ENCODE measurements around the gene OPCML.

DNA sequence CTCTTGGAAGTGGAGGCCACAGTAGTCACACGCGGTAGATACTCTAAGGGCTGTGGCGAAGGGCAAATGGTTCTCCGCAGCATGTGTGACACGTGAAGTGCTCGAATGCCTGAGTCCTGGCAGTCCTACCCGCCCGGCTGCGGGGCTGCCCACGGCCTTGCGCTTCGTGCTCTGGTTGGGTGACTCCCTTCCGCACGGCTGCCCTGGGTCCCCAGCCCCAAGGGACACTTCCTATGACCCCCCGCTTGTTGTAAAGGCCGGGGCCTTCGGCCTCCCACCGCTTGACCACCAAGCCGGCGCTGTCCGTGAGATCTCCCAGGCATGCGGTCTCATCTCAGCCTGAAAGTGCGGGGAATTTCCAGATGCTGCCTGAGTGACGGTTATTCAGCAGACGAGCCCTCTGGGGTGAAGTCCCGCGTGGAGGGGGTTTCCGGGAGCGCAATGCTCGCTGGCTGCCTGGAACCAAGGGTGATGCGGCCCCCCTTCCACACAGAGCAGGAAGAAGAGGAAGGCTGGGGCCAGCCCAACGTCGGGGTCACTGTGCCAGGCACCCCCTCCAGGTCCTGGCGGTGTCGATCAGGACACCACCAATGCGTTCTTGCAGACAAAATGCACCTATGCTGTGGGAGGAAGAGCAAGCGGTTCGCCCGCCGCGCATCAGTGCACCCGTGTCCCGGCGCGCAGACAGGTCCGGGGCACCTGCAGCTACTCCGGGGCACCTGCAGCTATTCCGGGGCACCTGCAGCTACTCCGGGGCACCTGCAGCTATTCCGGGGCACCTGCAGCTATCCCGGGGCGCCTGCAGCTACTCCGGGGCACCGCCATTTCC lies 171.2 kb downstream of the OPCML start:
- TF ChIP-seq RARB (CRISPR knock-in tag; IDR thresholded peaks at IDR 0.05) = no peak
- TF ChIP-seq ZNF8 (CRISPR knock-in tag; IDR thresholded peaks at IDR 0.05) = no peak
- no peak for TF ChIP-seq BACH2 (CRISPR knock-in tag; IDR thresholded peaks at IDR 0.05; ENCODE audit: borderline replicate concordance)
- no peak for TF ChIP-seq TSHZ2 (CRISPR knock-in tag; IDR thresholded peaks at IDR 0.05)
- no peak for TF ChIP-seq ZFP30 (CRISPR knock-in tag; IDR thresholded peaks at IDR 0.05)
- TF ChIP-seq ARNTL (CRISPR knock-in tag; IDR thresholded peaks at IDR 0.05; ENCODE audit: borderline replicate concordance, low read depth) = no peak
- TF ChIP-seq, protein P1, sequence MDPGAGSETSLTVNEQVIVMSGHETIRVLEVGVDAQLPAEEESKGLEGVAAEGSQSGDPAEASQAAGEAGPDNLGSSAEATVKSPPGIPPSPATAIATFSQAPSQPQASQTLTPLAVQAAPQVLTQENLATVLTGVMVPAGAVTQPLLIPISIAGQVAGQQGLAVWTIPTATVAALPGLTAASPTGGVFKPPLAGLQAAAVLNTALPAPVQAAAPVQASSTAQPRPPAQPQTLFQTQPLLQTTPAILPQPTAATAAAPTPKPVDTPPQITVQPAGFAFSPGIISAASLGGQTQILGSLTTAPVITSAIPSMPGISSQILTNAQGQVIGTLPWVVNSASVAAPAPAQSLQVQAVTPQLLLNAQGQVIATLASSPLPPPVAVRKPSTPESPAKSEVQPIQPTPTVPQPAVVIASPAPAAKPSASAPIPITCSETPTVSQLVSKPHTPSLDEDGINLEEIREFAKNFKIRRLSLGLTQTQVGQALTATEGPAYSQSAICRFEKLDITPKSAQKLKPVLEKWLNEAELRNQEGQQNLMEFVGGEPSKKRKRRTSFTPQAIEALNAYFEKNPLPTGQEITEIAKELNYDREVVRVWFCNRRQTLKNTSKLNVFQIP (CRISPR knock-in tag; IDR thresholded peaks at IDR 0.05; ENCODE audit: borderline replicate concordance, low read depth) = no peak
- TF ChIP-seq, protein P2, sequence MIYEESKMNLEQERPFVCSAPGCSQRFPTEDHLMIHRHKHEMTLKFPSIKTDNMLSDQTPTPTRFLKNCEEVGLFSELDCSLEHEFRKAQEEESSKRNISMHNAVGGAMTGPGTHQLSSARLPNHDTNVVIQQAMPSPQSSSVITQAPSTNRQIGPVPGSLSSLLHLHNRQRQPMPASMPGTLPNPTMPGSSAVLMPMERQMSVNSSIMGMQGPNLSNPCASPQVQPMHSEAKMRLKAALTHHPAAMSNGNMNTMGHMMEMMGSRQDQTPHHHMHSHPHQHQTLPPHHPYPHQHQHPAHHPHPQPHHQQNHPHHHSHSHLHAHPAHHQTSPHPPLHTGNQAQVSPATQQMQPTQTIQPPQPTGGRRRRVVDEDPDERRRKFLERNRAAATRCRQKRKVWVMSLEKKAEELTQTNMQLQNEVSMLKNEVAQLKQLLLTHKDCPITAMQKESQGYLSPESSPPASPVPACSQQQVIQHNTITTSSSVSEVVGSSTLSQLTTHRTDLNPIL (CRISPR knock-in tag; IDR thresholded peaks at IDR 0.05; ENCODE audit: low read depth) = no peak
- no peak for TF ChIP-seq ZNF565 (CRISPR knock-in tag; conservative IDR thresholded peaks at IDR 0.05; ENCODE audit: low read depth)

Measured in SK-N-SH treated with all-trans-retinoic acid at 6 μM for 48 hours (cell line).